GM19438 (cell line): ENCODE results near the gene KCNMA1.

Source experiments
- ATAC-seq: cut with Tn5 transposase; IDR thresholded peaks from one replicate; pipeline ENCODE4 v1.9.1; 2021; ENCODE audit warnings: low read depth; ENCODE audit not compliant: unreplicated experiment

The KCNMA1 gene

GRCh38 chr10:77049896-77050295 lies 587.7 kb downstream of the KCNMA1 start:
- no peak for ATAC-seq

- ATAC-seq, result no peak
These were observed 588.5 kb downstream of the KCNMA1 start for GRCh38 chr10:77049146-77049545.

GRCh38 chr10:77045085-77045484 lies 592.5 kb downstream of the KCNMA1 start:
- no peak for ATAC-seq

GRCh38 chr10:77043420-77043763 lies 594.2 kb downstream of the KCNMA1 start:
- no peak for ATAC-seq

- no peak for ATAC-seq
These were observed 594.7 kb downstream of the KCNMA1 start for GRCh38 chr10:77042706-77043419.

- ATAC-seq, result no peak
These were observed 595.9 kb downstream of the KCNMA1 start for GRCh38 chr10:77041636-77042258.

- no peak for ATAC-seq
These were observed 599.2 kb downstream of the KCNMA1 start for GRCh38 chr10:77038407-77038806.

- no peak for ATAC-seq
These were observed 599.7 kb downstream of the KCNMA1 start for GRCh38 chr10:77037735-77038403.

- no peak for ATAC-seq
These were observed 600.4 kb downstream of the KCNMA1 start for GRCh38 chr10:77036993-77037734.

- ATAC-seq, result no peak
These were observed 601.3 kb downstream of the KCNMA1 start for GRCh38 chr10:77036276-77036675.

- no peak for ATAC-seq
These were observed 602.8 kb downstream of the KCNMA1 start for GRCh38 chr10:77034795-77035194.

- no peak for ATAC-seq
These were observed 603.4 kb downstream of the KCNMA1 start for GRCh38 chr10:77034240-77034639.

GRCh38 chr10:77032188-77032570 lies 605.4 kb downstream of the KCNMA1 start:
- no peak for ATAC-seq

GRCh38 chr10:77031531-77032187 lies 605.9 kb downstream of the KCNMA1 start:
- no peak for ATAC-seq

GRCh38 chr10:77030974-77031373 lies 606.6 kb downstream of the KCNMA1 start:
- no peak for ATAC-seq

- ATAC-seq, result no peak
These were observed 607.6 kb downstream of the KCNMA1 start for GRCh38 chr10:77029777-77030717.

GRCh38 chr10:77028042-77028441 lies 609.6 kb downstream of the KCNMA1 start:
- no peak for ATAC-seq

GRCh38 chr10:77027576-77027975 lies 610.0 kb downstream of the KCNMA1 start:
- peak; percentile 60 for ATAC-seq

- ATAC-seq, result no peak
These were observed 610.5 kb downstream of the KCNMA1 start for GRCh38 chr10:77027141-77027540.

GRCh38 chr10:77026148-77026547 lies 611.5 kb downstream of the KCNMA1 start:
- ATAC-seq, result no peak
